ENCODE measurements around the gene XIRP2. TPM values are rescaled to one million over a fixed set of nuclear protein-coding genes. Genes with fewer than 3 reads are reported as not detected.

XIRP2 gene
- total and polyA plus RNA-seq, 4 donors = under 0.01 to 0.14 (median 0.01) TPM; not detected in 1

GRCh38 chr2:167298017-167298416, 409.7 kb downstream of the XIRP2 start:
- Histone ChIP-seq H3K4me1 (ENCODE audit: control insufficient read depth in 4 of 4, insufficient read depth in 4 of 4, low read length in 3 of 4) (peaks cover 6 to 18% (median 10%) of the 10 kb centered on the region in 4 donors), H3K27me3 (ENCODE audit: control insufficient read depth in 4 of 4, insufficient read depth in 4 of 4, low read length in 3 of 4) (peaks cover 0 to 7% (median 3%) of the 10 kb centered on the region in 4 donors), H3K9ac (ENCODE audit: low read depth in 1 of 2, low read length in 2 of 2) (no peak overlapping the region), H3K27ac (ENCODE audit: low read depth in 1 of 2, low read length in 2 of 2) (no peak overlapping the region), H3K4me3 (ENCODE audit: low read depth in 1 of 3, low read length in 3 of 3) (no peak overlapping the region), H3K36me3 (ENCODE audit: control insufficient read depth in 4 of 4, insufficient read depth in 3 of 4, low read depth in 1 of 4, low read length in 3 of 4) (no peaks in the 10 kb centered on the region), H3K9me3 (ENCODE audit: control insufficient read depth in 4 of 4, low read length in 3 of 4) (no peaks in the 10 kb centered on the region)
- 60% methylated on average over 1 of the region's 1 CpG for WGBS
- TF ChIP-seq EGR1 (IDR thresholded peaks at IDR 0.05; ENCODE audit: low read depth in 2 of 2) (no peak), HNF4G (IDR thresholded peaks at IDR 0.05) (no peak), RXRA (IDR thresholded peaks at IDR 0.05) (no peak), RAD21 (IDR thresholded peaks at IDR 0.05) (no peak), ZBTB33 (IDR thresholded peaks at IDR 0.05) (no peak), NR2F2 (IDR thresholded peaks at IDR 0.05) (no peak), CTCF (IDR thresholded peaks at IDR 0.05; ENCODE audit: low read depth, low read length, missing input control) (no peak), JUND (IDR thresholded peaks at IDR 0.05) (no peak), ATF3 (IDR thresholded peaks at IDR 0.05) (no peak), YY1 (IDR thresholded peaks at IDR 0.05) (no peak), FOXA2 (IDR thresholded peaks at IDR 0.05) (no peak), FOXA1 (IDR thresholded peaks at IDR 0.05) (no peak)
- no peak for DNase-seq (ENCODE audit: low spot score)

Data from liver (tissue), 9 donors.